ENCODE measurements around the gene SLITRK2. TPM values are rescaled to one million over a fixed set of nuclear protein-coding genes. Genes with fewer than 3 reads are reported as not detected.

SLITRK2 gene
- 10 to 100 TPM in 5 of 8 experiments, 1 to 10 TPM in 2, under 1 TPM in 1; 0.15 to 17.6 (median 10.9) TPM for total RNA-seq

GRCh38 chrX:145817331-145818185, at the start of gene SLITRK2:
SLITRK2 (plus strand) TSS chrX:145817829; CDS start chrX:145822426, 4,597 bp downstream.
- in situ Hi-C loops (cut with MboI; ENCODE audit: low pct_unique_long_range_greater_than_20kb in 2 of 9, low sequenced_read_pairs in 9 of 9, unreplicated experiment in 9 of 9) = no loop called here
- H3K27ac ChIP-seq = peak within 1 kb of the TSS; percentile 62 to 68
- peak within 1 kb of the TSS; percentile 52 to 92 (median 71) for H3K4me3 ChIP-seq
- ATAC-seq (replicated peaks in 6 of 8) = peak in 6 of 8 experiments; percentile 63 to 67 (median 64)
- 0 to 24% methylated on average over 2 to 4 of the region's 60 CpGs; no CpG with 5 or more reads in 8 of the 10 experiments for WGBS, 10 experiments
- peaks cover 8 to 17% of the 10 kb centered on the region in 2 donors for H3K4me1 ChIP-seq (replicated peaks in 1 of 2)

- no peak overlapping the region for H3K27ac ChIP-seq
- WGBS, 10 experiments = 33 to 100% (median 63%) methylated on average over 1 of the region's 1 CpG; no CpG with 5 or more reads in 5 of the 10 experiments
- in situ Hi-C loops (cut with MboI; ENCODE audit: low pct_unique_long_range_greater_than_20kb in 2 of 9, low sequenced_read_pairs in 9 of 9, unreplicated experiment in 9 of 9) = no loop called here
- no peaks in the 10 kb centered on the region for H3K4me1 ChIP-seq (replicated peaks in 1 of 2)
- no peak overlapping the region for H3K4me3 ChIP-seq
- no peak for ATAC-seq (replicated peaks in 6 of 8)
Measured at GRCh38 chrX:145773006-145773405, 44.6 kb upstream of the SLITRK2 start.

GRCh38 chrX:145792281-145792680, 25.3 kb upstream of the SLITRK2 start:
- in situ Hi-C loops (cut with MboI; ENCODE audit: low pct_unique_long_range_greater_than_20kb in 2 of 9, low sequenced_read_pairs in 9 of 9, unreplicated experiment in 9 of 9) = no loop called here
- Histone ChIP-seq H3K4me3 (no peak overlapping the region), H3K27ac (no peak overlapping the region), H3K4me1 (replicated peaks in 1 of 2) (no peaks in the 10 kb centered on the region)
- ATAC-seq (replicated peaks in 6 of 8) = no peak
- 0 to 50% methylated on average over 1 of the region's 1 CpG; no CpG with 5 or more reads in 8 of the 10 experiments for WGBS, 10 experiments

- in situ Hi-C loops (cut with MboI; ENCODE audit: low pct_unique_long_range_greater_than_20kb in 2 of 9, low sequenced_read_pairs in 9 of 9, unreplicated experiment in 9 of 9) = no loop called here
- Histone ChIP-seq H3K4me1 (replicated peaks in 1 of 2) (no peaks in the 10 kb centered on the region), H3K4me3 (no peak overlapping the region), H3K27ac (no peak overlapping the region)
- ATAC-seq (replicated peaks in 6 of 8) = no peak
- 0 to 17% (median 5%) methylated on average over 1 to 2 of the region's 2 CpGs; no CpG with 5 or more reads in 7 of the 10 experiments for WGBS, 10 experiments
Measured at GRCh38 chrX:145803508-145803907, 14.1 kb upstream of the SLITRK2 start.

GRCh38 chrX:145813081-145813480, 4.5 kb upstream of the SLITRK2 start:
- in situ Hi-C loops (cut with MboI; ENCODE audit: low pct_unique_long_range_greater_than_20kb in 2 of 9, low sequenced_read_pairs in 9 of 9, unreplicated experiment in 9 of 9) = no loop called here
- Histone ChIP-seq H3K27ac (no peak overlapping the region), H3K4me3 (no peak overlapping the region), H3K4me1 (replicated peaks in 1 of 2) (peaks cover 0 to 3% of the 10 kb centered on the region in 2 donors)
- WGBS, 10 experiments = 0 to 40% methylated on average over 1 of the region's 1 CpG; no CpG with 5 or more reads in 8 of the 10 experiments
- no peak for ATAC-seq (replicated peaks in 6 of 8)

- H3K4me1 ChIP-seq (replicated peaks in 1 of 2) = peaks cover 8 to 17% of the 10 kb centered on the region in 2 donors
- WGBS, 10 experiments = 4 to 73% (median 20%) methylated on average over 2 to 13 of the region's 20 CpGs; no CpG with 5 or more reads in 5 of the 10 experiments
- ATAC-seq (replicated peaks in 6 of 8) = no peak
- peak overlapping the region in 1 of 2 donors; percentile 65 for H3K27ac ChIP-seq
- in situ Hi-C loops (cut with MboI; ENCODE audit: low pct_unique_long_range_greater_than_20kb in 2 of 9, low sequenced_read_pairs in 9 of 9, unreplicated experiment in 9 of 9) = no loop called here
- H3K4me3 ChIP-seq = peak overlapping the region; percentile 52 to 92 (median 71)
Measured at GRCh38 chrX:145816601-145817315, 871 bp upstream of the SLITRK2 start.

- ATAC-seq (replicated peaks in 6 of 8) = peak in 6 of 8 experiments; percentile 30 to 48 (median 46)
Measured at GRCh38 chrX:145818186-145819113, 821 bp downstream of the SLITRK2 start.

GRCh38 chrX:145820825-145821224, 3.2 kb downstream of the SLITRK2 start:
- peak overlapping the region in 1 of 2 donors; percentile 75 for H3K27ac ChIP-seq
- no CpG with 5 or more reads among the region's 1 CpG for WGBS, 10 experiments
- peak overlapping the region; percentile 27 to 92 (median 35) for H3K4me3 ChIP-seq
- in situ Hi-C loops (cut with MboI; ENCODE audit: low pct_unique_long_range_greater_than_20kb in 2 of 9, low sequenced_read_pairs in 9 of 9, unreplicated experiment in 9 of 9) = no loop called here
- ATAC-seq (replicated peaks in 6 of 8) = peak in 5 of 8 experiments; percentile 8 to 38 (median 28)
- peaks cover 8 to 22% of the 10 kb centered on the region in 2 donors for H3K4me1 ChIP-seq (replicated peaks in 1 of 2)

More at GRCh38 chrX:145818186-145819113, 821 bp downstream of the SLITRK2 start:
- in situ Hi-C loops (cut with MboI; ENCODE audit: low pct_unique_long_range_greater_than_20kb in 2 of 9, low sequenced_read_pairs in 9 of 9, unreplicated experiment in 9 of 9) = no loop called here
- Histone ChIP-seq H3K4me3 (peak overlapping the region; percentile 52 to 92 (median 71)), H3K27ac (peak overlapping the region; percentile 62 to 68), H3K4me1 (replicated peaks in 1 of 2) (peaks cover 8 to 17% of the 10 kb centered on the region in 2 donors)
- WGBS, 10 experiments = 0 to 19% (median 0%) methylated on average over 2 to 6 of the region's 70 CpGs; no CpG with 5 or more reads in 6 of the 10 experiments

GRCh38 chrX:145821291-145821897, 3.8 kb downstream of the SLITRK2 start:
- H3K4me3 ChIP-seq = peak overlapping the region; percentile 27 to 92 (median 35)
- in situ Hi-C loops (cut with MboI; ENCODE audit: low pct_unique_long_range_greater_than_20kb in 2 of 9, low sequenced_read_pairs in 9 of 9, unreplicated experiment in 9 of 9) = no loop called here
- WGBS, 10 experiments = 0 to 44% (median 17%) methylated on average over 1 to 15 of the region's 30 CpGs; no CpG with 5 or more reads in 7 of the 10 experiments

GRCh38 chrX:145821898-145822571, 4.4 kb downstream of the SLITRK2 start:
- no peak for ATAC-seq (replicated peaks in 6 of 8)
- 6 to 46% (median 30%) methylated on average over 2 to 15 of the region's 33 CpGs; no CpG with 5 or more reads in 5 of the 10 experiments for WGBS, 10 experiments
- in situ Hi-C loops (cut with MboI; ENCODE audit: low pct_unique_long_range_greater_than_20kb in 2 of 9, low sequenced_read_pairs in 9 of 9, unreplicated experiment in 9 of 9) = no loop called here
- Histone ChIP-seq H3K27ac (no peak overlapping the region), H3K4me3 (peak overlapping the region; percentile 27 to 92 (median 35)), H3K4me1 (replicated peaks in 1 of 2) (peaks cover 8 to 26% of the 10 kb centered on the region in 2 donors)

More at GRCh38 chrX:145821291-145821897, 3.8 kb downstream of the SLITRK2 start:
- ATAC-seq (replicated peaks in 6 of 8) = peak in 6 of 8 experiments; percentile 42 to 75 (median 69)
- Histone ChIP-seq H3K4me1 (replicated peaks in 1 of 2) (peaks cover 8 to 26% of the 10 kb centered on the region in 2 donors), H3K27ac (peak overlapping the region in 1 of 2 donors; percentile 75)

GRCh38 chrX:145823132-145823531, 5.5 kb downstream of the SLITRK2 start:
- Histone ChIP-seq H3K27ac (no peak overlapping the region), H3K4me1 (replicated peaks in 1 of 2) (peaks cover 8 to 26% of the 10 kb centered on the region in 2 donors), H3K4me3 (no peak overlapping the region)
- 70 to 100% methylated on average over 1 to 3 of the region's 7 CpGs; no CpG with 5 or more reads in 8 of the 10 experiments for WGBS, 10 experiments
- in situ Hi-C loops (cut with MboI; ENCODE audit: low pct_unique_long_range_greater_than_20kb in 2 of 9, low sequenced_read_pairs in 9 of 9, unreplicated experiment in 9 of 9) = no loop called here
- no peak for ATAC-seq (replicated peaks in 6 of 8)
